GM18502 (cell line): ENCODE data around the gene C1orf53.
"Not testable (repeated sequence)": the region's sequence is repeated elsewhere in the genome, so short reads cannot be mapped to it uniquely, and the experiment has no call there.

Experiments used
- ATAC-seq: cut with Tn5 transposase; IDR thresholded peaks from one replicate; pipeline ENCODE4 v1.9.1; 2021; ENCODE audit warnings: mild to moderate bottlenecking; ENCODE audit not compliant: unreplicated experiment, poor library complexity

The C1orf53 gene

GRCh38 chr1:197920414-197921117, 18.1 kb downstream of the C1orf53 start:
- ATAC-seq: no peak

GRCh38 chr1:197921235-197922069, 19.0 kb downstream of the C1orf53 start:
- ATAC-seq: no peak

DNA sequence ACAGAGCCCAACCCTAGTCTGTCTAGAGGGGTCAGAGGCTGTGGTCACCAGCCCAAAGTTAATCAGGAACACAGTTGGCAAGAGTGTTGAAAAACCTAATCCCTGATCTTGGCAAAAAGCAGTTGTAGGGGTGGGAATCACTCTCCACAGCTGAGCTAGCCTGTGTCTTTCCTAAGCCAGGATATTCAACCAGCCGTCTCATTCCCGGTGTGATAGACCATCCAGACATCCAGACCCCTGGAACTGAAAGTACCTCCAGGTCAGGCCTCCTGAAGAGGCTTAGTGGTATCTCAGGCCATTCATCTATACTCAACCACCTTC, 19.6 kb downstream of the C1orf53 start:
- no peak for ATAC-seq

DNA sequence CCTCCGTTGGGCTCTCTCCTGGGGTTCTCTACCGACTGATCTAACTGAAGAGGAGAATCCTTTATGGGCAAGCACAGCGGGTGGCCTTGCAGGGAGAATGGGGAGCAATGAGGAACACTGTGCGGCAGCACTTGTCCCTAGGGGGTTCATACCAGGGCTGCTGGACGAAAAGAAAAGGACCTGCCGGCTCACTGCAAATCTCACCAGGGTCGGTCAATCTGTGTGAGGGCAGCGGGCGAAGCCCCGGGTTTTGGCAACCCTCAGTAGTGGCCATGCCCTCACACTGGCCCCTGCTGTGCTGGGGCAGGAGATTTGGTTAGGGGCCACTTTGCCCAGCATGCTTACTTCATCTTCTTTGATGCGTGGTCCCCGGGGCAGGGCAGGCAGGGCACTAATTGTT, 20.6 kb downstream of the C1orf53 start:
- no peak for ATAC-seq

DNA sequence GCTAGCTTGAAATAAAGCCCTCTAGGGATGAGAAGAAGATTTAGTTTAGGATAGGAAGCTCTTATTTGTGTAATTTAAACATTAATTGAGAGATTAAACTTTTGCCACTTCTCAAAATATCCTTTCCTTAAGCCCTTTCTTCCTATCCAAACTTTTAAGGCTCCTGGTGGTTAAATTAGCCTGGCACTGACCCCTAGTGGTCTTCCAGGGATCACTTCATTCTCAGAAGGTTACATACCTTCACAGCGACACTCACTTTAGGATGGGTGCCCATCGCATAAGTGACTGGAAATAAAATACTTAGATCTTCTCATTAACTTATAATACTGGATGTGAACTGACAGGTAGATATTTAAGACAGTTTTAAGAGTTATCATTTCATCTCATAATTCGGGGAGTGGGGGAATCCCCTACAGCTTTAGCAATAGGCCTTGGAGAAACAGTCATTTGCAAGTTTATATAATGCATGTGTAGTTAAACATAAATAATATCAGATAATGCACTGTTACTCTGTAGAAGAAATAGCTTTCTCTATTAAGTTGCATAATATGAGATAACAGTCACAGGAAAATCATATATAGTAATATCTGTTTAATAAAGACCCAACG, 22.2 kb downstream of the C1orf53 start:
- peak; percentile 77 for ATAC-seq

GRCh38 chr1:197927908-197928665, 25.7 kb downstream of the C1orf53 start:
- ATAC-seq: no peak

- ATAC-seq: no peak
Measured at GRCh38 chr1:197928849-197929336, 26.5 kb downstream of the C1orf53 start.

DNA sequence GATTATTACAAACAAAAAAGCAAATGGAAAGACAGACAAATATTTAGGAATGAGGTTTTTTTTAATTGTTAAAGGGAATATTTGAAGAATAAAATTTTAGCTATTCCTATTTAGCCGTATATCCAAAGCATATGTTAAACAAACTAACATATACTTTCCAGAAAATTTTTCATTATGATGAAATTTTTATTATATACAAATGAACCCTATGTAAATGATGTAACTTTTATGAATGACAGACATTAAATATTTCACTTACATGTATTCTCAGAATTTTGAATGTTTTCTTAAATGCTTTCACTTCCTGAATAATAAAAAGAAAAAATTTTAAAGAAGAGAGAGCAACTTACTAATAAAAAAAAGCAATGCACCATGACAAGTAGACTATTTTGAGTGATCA, 30.6 kb downstream of the C1orf53 start:
- ATAC-seq: no peak

- no peak for ATAC-seq
Measured at GRCh38 chr1:197933647-197934046, 31.2 kb downstream of the C1orf53 start.

DNA sequence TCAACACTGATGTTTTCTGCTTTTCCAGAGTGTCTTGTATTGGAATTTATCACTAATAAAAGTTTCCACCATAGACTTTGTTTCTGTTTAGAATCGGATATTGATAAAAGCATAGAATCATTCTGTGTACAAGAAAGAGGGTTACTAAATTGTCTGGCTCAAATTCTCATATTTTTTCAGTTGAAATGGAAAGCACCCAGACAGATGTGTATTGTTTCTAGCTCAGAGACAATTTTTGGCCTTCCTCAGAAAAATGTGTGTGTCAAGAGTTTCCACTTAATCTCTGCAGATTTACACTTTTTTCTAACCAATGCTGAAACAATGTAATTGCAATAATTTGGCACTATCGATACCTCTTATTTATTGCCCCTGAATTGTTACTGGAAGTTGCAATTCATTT, 35.0 kb downstream of the C1orf53 start:
- no peak for ATAC-seq

- ATAC-seq: no peak
Measured at GRCh38 chr1:197937892-197938291, 35.5 kb downstream of the C1orf53 start.

GRCh38 chr1:197939159-197939980, 36.9 kb downstream of the C1orf53 start:
- ATAC-seq: not testable (repeated sequence)

- no peak for ATAC-seq
Measured at GRCh38 chr1:197942042-197942441, 39.6 kb downstream of the C1orf53 start.

- no peak for ATAC-seq
Measured at GRCh38 chr1:197944485-197944884, 42.1 kb downstream of the C1orf53 start.

- no peak for ATAC-seq
Measured at GRCh38 chr1:197948926-197949899, 46.8 kb downstream of the C1orf53 start.

- no peak for ATAC-seq
Measured at GRCh38 chr1:197951089-197951488, 48.7 kb downstream of the C1orf53 start.

- ATAC-seq: no peak
Measured at GRCh38 chr1:197951617-197952175, 49.3 kb downstream of the C1orf53 start.

- not testable (repeated sequence) for ATAC-seq
Measured at GRCh38 chr1:197953472-197953871, 51.0 kb downstream of the C1orf53 start.
